ENCODE measurements around the gene IL4I1. TPM values are rescaled to one million over a fixed set of nuclear protein-coding genes. Genes with fewer than 3 reads are reported as not detected.

Gene IL4I1
- total RNA-seq, 3 donors from 2014 or later: 0.48 to 2.2 (median 0.66) TPM

DNA sequence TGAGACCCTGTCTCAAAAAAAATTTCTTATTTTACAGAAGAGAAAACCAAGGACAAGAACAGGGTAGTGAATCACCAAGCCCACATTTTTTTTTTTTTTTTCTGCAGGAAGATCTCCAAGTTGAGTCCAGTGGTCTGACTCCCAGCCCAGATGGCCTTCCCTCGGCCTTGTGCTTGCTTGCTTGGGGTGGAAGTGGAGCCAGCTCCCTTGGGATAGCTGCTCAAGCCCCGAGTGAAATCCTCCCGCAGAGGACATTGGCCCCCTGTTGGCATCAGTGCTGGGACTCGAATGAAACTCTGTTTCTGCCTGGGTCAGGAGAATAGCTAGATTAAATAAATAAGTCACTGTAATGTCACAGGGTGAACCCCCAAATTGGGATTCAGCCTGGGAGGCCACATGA lies 42.0 kb upstream of the IL4I1 start:
- H3K27ac ChIP-seq: no peak overlapping the region
- no peaks in the 10 kb centered on the region for H3K36me3 ChIP-seq
- DNase-seq (ENCODE audit: low spot score in 2 of 2): no peak
- intact Hi-C loops (cut with DNase I; ENCODE audit: low total_unique reads): loop anchor here (2.0 kb wide), 1 partner anchor 24 kb away; no protein-coding TSS in a partner anchor
- H3K4me3 ChIP-seq: no peak overlapping the region
- no peaks in the 10 kb centered on the region for H3K4me1 ChIP-seq
- no peaks in the 10 kb centered on the region for H3K9me3 ChIP-seq
- no peaks in the 10 kb centered on the region for H3K27me3 ChIP-seq
- no peak for TF ChIP-seq POLR2AphosphoS5 (IDR thresholded peaks at IDR 0.05)

DNA sequence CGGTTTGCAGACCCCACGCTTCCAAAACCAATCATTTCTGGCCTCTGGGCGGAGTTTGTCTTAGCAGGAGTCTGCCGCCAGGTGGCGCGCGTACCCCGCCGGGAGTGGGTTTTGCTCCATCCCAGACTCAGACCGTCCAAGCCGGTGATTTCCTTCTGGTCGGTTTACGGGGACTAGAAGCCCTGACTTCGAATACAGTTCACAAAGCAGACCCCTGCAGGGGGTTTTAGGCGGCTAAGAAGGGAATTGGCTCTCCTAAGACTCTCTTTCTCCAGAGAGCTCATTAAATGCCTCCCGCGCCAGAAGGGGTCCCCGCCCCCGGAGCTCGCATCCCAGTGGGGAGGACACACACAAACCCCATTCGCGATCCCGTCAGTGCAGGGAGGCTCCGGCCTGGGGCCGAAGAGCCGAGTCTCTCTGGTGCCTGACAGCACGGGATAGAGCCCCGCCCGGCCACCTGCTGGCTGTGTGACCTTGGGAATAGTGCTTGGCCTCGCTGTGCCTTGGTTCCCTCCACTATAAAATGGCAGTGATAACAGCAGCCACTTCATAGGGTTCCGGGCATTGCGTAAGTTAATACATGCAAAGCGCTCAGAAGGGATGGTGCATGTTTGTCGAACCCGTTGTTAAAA lies 41.2 kb upstream of the IL4I1 start:
- no peaks in the 10 kb centered on the region for H3K27me3 ChIP-seq
- H3K36me3 ChIP-seq: no peaks in the 10 kb centered on the region
- no peak overlapping the region for H3K27ac ChIP-seq
- H3K4me1 ChIP-seq: no peaks in the 10 kb centered on the region
- no peaks in the 10 kb centered on the region for H3K9me3 ChIP-seq
- intact Hi-C loops (cut with DNase I; ENCODE audit: low total_unique reads): loop anchor here (2.0 kb wide), 1 partner anchor 25 kb away; no protein-coding TSS in a partner anchor
- DNase-seq (ENCODE audit: low spot score in 2 of 2): peak; percentile 46 to 72
- TF ChIP-seq POLR2A (IDR thresholded peaks at IDR 0.05) (no peak), POLR2AphosphoS5 (IDR thresholded peaks at IDR 0.05) (peak in 1 of 3 donors; percentile 26)
- TF ChIP-seq, protein P1, sequence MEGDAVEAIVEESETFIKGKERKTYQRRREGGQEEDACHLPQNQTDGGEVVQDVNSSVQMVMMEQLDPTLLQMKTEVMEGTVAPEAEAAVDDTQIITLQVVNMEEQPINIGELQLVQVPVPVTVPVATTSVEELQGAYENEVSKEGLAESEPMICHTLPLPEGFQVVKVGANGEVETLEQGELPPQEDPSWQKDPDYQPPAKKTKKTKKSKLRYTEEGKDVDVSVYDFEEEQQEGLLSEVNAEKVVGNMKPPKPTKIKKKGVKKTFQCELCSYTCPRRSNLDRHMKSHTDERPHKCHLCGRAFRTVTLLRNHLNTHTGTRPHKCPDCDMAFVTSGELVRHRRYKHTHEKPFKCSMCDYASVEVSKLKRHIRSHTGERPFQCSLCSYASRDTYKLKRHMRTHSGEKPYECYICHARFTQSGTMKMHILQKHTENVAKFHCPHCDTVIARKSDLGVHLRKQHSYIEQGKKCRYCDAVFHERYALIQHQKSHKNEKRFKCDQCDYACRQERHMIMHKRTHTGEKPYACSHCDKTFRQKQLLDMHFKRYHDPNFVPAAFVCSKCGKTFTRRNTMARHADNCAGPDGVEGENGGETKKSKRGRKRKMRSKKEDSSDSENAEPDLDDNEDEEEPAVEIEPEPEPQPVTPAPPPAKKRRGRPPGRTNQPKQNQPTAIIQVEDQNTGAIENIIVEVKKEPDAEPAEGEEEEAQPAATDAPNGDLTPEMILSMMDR (IDR thresholded peaks at IDR 0.05): peak; percentile 89 to 97 (median 90)
- peak overlapping the region in 1 of 3 donors; percentile 49 for H3K4me3 ChIP-seq

DNA sequence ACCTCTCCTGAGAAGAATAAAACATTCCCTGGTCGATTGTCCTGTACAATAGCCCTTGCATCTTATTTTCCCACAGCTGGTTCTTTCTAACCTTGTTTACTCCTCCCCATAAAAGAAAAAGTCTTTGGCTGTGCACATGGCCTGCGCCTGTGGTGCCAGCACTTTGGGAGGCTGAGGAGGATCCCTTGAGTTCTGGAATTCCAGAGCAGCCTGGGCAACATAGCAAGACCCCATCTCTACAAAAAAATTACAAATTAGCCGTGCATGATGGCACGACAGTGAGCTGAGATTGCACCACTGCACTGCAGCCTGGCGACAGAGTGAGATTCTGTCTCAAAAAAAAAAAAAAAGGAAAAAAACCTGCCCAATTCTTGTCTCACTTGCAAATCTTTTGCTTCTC lies 39.9 kb upstream of the IL4I1 start:
- Histone ChIP-seq H3K4me3 (no peak overlapping the region), H3K4me1 (no peaks in the 10 kb centered on the region), H3K27ac (no peak overlapping the region), H3K27me3 (no peaks in the 10 kb centered on the region), H3K36me3 (no peaks in the 10 kb centered on the region), H3K9me3 (no peaks in the 10 kb centered on the region)
- TF ChIP-seq POLR2A (IDR thresholded peaks at IDR 0.05) (no peak), POLR2AphosphoS5 (IDR thresholded peaks at IDR 0.05) (no peak)
- TF ChIP-seq, protein P1 (IDR thresholded peaks at IDR 0.05): no peak
- intact Hi-C loops (cut with DNase I; ENCODE audit: low total_unique reads): no loop called here
- DNase-seq (ENCODE audit: low spot score in 2 of 2): no peak

DNA sequence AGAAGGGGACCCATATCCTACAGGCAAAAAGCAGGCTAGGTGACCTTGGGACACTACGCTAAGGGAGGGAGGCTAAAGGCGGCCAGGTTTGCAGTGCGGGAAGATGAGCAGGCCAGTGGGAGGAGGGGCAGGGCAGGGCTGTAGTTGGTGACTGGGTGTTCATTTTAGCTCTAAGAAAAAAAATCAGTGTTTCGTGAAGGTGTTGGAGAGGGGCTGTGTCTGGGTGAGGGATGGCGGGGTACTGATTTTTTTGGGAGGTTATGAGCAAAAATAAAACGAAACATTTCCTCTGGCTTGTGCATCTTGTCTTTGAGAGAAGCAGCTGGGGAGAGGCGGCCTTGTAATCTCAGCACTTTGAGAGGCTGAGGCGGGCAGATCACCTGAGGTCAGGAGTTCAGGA lies 37.0 kb upstream of the IL4I1 start:
- no peaks in the 10 kb centered on the region for H3K9me3 ChIP-seq
- no peak for DNase-seq (ENCODE audit: low spot score in 2 of 2)
- TF ChIP-seq POLR2A (IDR thresholded peaks at IDR 0.05) (no peak), POLR2AphosphoS5 (IDR thresholded peaks at IDR 0.05) (no peak)
- TF ChIP-seq, protein P1 (IDR thresholded peaks at IDR 0.05): no peak
- H3K27me3 ChIP-seq: no peaks in the 10 kb centered on the region
- no peak overlapping the region for H3K27ac ChIP-seq
- intact Hi-C loops (cut with DNase I; ENCODE audit: low total_unique reads): no loop called here
- no peaks in the 10 kb centered on the region for H3K36me3 ChIP-seq
- H3K4me3 ChIP-seq: no peak overlapping the region
- H3K4me1 ChIP-seq: no peaks in the 10 kb centered on the region

DNA sequence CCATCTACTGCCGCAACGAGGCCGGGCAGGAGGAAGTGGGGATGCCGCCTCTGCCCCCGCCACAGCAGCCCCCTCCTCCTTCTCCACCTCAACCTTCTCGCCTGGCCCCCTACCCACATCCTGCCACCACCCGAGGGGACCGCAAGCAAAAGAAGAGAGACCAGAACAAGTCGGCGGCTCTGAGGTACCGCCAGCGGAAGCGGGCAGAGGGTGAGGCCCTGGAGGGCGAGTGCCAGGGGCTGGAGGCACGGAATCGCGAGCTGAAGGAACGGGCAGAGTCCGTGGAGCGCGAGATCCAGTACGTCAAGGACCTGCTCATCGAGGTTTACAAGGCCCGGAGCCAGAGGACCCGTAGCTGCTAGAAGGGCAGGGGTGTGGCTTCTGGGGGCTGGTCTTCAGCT lies 36.0 kb upstream of the IL4I1 start:
- no peak for DNase-seq (ENCODE audit: low spot score in 2 of 2)
- intact Hi-C loops (cut with DNase I; ENCODE audit: low total_unique reads): no loop called here
- no peak overlapping the region for H3K27ac ChIP-seq

More for the DNA sequence above, 36.0 kb upstream of the IL4I1 start:
- Histone ChIP-seq H3K9me3 (no peaks in the 10 kb centered on the region), H3K27me3 (no peaks in the 10 kb centered on the region), H3K4me3 (no peak overlapping the region), H3K36me3 (no peaks in the 10 kb centered on the region), H3K4me1 (peaks cover 3 to 4% of the 10 kb centered on the region in 2 donors)
- TF ChIP-seq POLR2A (IDR thresholded peaks at IDR 0.05) (no peak), POLR2AphosphoS5 (IDR thresholded peaks at IDR 0.05) (no peak)
- TF ChIP-seq, protein P1 (IDR thresholded peaks at IDR 0.05): no peak
